Activated T-helper 1 cell treated with anti-CD3 and anti-CD28 coated beads, Interleukin-2, amount 50 U/mL, for 16 hours (primary cell): Measurements from ENCODE around the gene ZNF672.
"Not testable (repeated sequence)": the region's sequence is repeated elsewhere in the genome, so short reads cannot be mapped to it uniquely, and the experiment has no call there.

ENCODE experiments used
- DNase-seq, 2 donors: peaks; one replicate each; pipeline ENCODE4 v3.0.0-alpha.2; 2020; ENCODE audit warnings: low read depth in 1 of 2, low spot score in 1 of 2

ZNF672 gene

GRCh38 chr1:248812736-248813425 lies 25.1 kb upstream of the ZNF672 start:
- no peak for DNase-seq

DNA sequence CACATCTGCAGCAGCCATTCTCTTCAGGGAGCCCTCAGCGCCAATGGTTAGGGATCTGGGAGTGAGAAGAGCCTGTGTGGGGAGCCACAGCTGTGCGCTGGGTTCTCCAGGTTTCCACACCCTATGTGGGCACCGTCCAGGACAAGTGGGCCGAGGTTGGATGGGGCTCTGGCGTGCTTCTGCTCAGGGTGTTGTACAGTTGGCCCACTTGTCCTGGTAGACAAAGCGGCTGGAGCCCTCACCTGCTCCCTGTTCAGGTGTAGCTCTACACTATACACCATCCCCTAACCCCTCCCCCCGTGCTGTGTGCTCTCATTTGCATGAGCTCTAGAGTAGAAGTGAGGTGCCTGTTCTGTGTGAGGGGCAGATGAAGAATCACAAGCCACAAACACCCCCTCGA lies 24.5 kb upstream of the ZNF672 start:
- no peak for DNase-seq

DNA sequence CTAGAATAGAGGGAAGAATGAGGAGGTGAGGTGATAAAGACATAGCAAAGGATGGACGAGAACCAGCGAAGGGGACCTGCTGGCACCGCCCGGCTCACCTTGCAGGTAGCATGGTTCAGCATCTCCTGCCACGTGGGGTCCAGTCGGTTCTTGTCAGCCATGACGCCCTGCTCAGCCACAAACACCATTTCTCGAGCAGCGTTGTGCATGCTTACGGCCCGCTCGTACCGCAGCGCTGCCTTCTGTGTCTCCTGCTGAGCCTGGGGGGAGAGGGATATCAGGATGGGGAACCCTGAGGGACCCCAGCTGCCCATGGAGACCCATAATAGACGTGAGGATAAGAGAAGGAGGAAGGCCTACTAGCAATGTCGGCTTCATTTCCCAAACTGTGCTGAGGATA lies 23.7 kb upstream of the ZNF672 start:
- no peak for DNase-seq

GRCh38 chr1:248815407-248816034 lies 22.5 kb upstream of the ZNF672 start:
- no peak for DNase-seq

GRCh38 chr1:248816042-248816851 lies 21.8 kb upstream of the ZNF672 start:
- no peak for DNase-seq

- no peak for DNase-seq
Observed at GRCh38 chr1:248817065-248817464, 21.0 kb upstream of the ZNF672 start.

DNA sequence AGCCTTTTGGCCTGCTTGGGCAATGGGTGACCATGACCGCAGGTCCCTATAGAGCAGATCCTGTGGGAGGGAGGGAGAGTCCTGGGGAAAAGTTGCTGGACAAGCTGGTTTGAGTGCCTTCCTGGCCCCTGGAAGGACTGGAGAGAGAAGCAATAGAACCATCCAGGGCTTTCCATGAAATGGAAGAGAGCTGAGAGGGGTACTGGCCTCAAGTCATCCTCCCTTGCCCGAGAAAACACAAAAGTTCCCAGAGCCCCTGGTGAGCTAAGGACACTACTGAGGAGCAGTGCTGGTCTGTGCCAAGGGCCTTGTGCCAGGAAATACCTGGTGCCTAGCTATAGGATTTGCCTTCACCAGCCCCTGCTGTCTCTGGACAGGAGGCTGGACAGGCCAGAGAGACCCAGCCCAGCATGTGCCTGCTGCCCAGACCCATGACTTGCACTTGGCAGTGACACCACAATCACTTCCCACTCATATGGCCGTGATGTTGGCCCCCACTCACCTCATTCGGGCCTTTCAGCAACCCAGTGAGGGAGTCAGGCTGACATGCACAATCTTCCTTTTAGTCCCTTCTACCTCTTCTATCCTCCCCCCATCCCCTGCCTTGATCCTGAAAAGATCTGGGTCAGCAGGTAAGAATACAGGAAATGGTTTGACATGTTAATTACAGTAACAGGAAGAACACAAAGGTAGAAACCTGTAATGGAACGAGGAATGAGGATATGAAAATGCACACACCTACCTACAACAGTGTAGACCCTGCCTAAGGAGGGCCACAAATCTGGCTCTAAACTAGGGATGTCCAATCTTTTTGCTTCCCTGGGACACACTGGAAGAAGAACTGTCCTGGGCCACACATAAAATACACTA lies 19.3 kb upstream of the ZNF672 start:
- DNase-seq, result no peak

GRCh38 chr1:248820041-248820585 lies 17.9 kb upstream of the ZNF672 start:
- no peak for DNase-seq

DNA sequence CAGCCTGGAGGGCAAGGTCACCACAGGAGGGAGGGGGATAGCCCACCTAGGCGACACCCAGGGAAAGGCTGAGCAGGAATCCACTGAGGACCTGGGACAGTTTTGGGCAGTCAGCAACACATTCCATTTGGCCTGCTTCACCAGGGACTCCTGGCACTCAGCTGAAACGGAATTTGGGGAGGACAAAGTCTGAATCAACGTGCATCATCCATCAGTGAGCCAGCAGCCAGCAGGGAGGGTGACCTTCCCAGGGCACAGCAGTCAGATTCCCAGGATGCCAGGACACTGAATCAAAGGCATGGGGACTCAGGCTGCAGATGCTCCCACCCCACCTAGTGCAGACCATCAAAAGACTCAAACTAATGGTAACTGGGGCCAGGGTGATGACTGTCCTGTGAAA lies 16.9 kb upstream of the ZNF672 start:
- DNase-seq, result no peak

- no peak for DNase-seq
Observed at GRCh38 chr1:248821641-248822040, 16.4 kb upstream of the ZNF672 start.

DNA sequence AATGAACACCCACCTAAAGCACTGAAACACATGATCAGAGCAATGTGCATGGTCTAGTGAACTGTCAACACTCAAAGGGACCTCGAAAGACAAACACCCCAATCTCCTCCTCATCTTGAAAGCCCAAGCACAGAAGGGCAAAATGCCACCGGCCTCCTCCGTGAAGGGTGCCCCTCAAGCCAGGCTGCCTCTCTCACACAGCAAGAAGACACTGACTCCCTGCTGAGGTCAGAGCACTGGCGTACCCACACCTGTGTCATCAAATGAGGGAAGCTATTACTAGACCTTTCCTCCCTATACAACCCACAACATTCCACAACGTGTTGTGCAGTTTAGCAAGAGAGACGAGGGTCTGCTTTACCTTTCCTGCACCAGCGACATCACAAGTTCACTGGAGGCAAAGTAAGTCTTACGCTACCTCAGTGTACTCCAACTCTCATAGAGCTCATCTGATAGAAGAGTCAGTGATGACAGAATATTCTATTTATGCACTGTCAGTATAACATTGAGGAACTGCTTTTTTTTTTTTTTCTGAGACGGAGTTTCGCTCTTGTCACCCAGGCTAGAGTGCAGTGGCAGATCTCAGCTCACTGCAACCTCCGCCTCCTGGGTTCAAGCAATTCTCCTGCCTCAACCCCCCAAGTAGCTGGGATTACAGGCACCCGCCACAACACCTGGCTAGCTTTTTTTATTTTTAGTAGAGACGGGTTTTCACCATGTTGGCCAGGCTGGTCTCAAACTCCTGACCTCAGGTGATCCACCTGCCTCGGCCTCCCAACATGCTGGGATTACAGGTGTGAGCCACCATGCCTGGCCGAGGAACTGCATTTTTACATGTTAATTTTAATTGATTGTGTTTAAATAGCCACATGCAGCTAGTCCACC lies 15.6 kb upstream of the ZNF672 start:
- no peak for DNase-seq

DNA sequence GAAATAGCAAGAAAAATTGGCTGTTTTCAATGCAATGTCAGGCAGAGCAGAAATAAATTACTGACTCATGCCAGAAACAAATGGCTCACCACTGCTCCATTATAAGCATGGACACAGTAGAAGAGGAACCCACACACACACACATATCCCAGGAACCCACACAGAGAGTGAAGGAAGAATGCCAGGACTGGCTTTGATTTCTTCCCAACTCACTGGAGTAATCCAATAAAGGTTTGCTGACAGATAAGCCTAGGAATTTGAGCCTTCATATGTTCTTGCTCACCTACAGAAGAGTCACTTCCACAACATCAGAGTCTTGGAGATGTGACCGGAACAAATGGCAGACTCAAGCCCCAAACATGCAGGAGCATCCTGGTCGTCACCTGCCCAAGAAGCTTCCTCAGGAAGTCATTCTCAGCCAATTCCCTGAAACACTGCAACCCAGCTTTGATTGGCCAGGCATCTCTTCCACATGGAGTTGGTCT lies 14.5 kb upstream of the ZNF672 start:
- DNase-seq, result no peak

DNA sequence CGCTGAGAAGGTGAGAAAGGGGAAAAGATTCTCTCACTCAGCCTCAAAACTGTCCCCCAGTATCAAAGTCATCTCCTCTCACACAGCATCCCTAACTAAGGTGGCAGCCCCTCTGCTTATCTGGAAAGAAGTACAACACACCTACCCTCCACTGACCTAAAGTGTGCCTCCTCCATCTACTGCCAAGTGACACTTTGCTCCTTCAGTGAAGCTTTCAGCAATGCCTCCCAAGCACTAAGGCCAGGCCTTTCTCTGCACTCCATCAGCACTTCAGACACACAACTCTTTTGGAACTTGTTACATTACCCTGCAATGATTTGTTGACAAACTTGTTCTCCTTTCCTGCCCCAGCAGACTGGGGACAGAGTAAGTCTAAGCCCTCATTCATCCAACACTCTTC lies 13.7 kb upstream of the ZNF672 start:
- DNase-seq, result no peak

DNA sequence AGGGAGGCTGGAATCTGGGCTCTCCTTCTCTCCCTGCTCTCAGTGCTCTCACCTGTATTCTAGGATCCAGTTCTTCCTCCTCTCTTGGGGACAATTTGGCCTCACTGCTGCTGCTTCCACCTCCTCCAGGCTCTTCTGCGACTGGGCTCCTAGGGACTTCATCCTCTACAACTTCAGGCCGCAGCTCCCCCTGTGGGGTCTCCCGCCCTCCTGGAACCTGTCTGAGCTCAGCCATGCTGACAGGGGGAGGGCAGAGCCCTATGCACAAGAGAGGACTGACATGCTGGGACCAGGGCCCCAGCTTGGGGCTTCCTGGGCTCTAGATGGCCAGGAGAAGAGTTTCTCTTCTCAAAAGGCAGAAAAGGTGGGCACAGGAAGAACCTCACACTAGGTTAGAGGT lies 13.3 kb upstream of the ZNF672 start:
- no peak for DNase-seq

GRCh38 chr1:248825136-248825535 lies 12.9 kb upstream of the ZNF672 start:
- DNase-seq, result no peak

DNA sequence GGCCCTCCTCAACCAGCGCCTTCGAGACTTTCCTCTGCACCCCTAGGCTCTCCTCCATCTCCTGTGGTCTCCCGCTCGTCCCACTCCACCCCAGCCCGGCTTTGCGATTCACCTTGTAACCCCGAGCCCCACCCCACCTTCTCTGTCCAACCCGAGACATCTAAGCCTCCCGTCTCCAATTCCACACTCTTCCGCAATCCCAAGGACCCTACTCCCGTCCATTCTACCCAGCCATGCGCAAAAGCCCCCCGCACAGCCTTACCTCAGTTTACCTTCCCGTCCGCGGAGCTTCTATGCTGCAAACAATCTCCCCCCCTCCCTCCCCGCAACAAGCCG lies 12.5 kb upstream of the ZNF672 start:
- no peak for DNase-seq

GRCh38 chr1:248825909-248826760 lies 11.9 kb upstream of the ZNF672 start, which contains the start of gene SH3BP5L:
TSS of gene SH3BP5L (minus strand) at chr1:248825915. CDS start at chr1:248824935, 980 bp downstream.
- DNase-seq, result peak; percentile 78 to 82

DNA sequence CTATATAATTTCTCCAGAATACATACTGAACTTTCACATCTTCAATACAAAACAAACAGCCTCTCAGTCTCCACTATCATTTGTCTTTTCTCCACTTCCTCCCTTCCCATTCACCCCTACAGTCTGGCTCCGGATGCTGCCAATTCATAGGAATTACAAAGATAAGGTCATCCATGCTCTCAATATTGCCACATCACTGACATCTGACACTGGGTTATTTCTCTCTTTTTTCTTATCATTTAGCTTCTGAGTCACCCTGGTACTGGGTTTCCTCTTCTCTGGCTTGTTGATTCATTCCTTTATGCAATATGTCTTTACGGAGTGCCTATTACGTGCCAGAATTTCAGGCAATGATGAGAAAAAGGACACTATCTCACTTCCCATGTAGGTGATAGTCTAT lies 9.2 kb upstream of the ZNF672 start:
- DNase-seq, result no peak

DNA sequence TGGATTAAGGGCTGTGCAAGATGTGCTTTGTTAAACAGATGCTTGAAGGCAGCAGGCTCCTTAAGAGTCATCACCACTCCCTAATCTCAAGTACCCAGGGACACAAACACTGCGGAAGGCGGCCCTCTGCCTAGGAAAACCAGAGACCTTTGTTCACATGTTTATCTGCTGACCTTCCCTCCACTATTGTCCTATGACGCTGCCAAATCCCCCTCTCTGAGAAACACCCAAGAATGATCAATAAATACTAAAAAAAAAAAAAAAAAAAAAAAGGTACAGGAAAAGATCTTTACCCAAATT lies 7.4 kb upstream of the ZNF672 start:
- not testable (repeated sequence) for DNase-seq
